Mesenteric fat pad (tissue), 1 donor: ENCODE results near the gene SLC6A7. TPM values are rescaled to one million over a fixed set of nuclear protein-coding genes. Genes with fewer than 3 reads are reported as not detected.
"Not testable (repeated sequence)": the region's sequence is repeated elsewhere in the genome, so short reads cannot be mapped to it uniquely, and the experiment has no call there.

Source experiments
- DNase-seq: peaks from one replicate; pipeline ENCODE4 v3.0.0-alpha.2; 2020; ENCODE audit warnings: low spot score
- total RNA-seq: library from RNA; stranded (reverse); fragmentation: NEBNext Ultra II Directional; extraction: Animal tissue kit (Norgen Biotek cat#: 25700); gene quantifications from one replicate; pipeline ENCODE4 v1.2.1, GENCODE V29; 2021
- donor health status: DM: yes; HTN: yes; CAD: no.

The SLC6A7 gene
- total RNA-seq, 1 donor from 2014 or later: not detected

GRCh38 chr5:150239099-150239793 is 49.4 kb downstream of the SLC6A7 start:
- DNase-seq: no peak

- no peak for DNase-seq
Observed at GRCh38 chr5:150239794-150240122, 49.9 kb downstream of the SLC6A7 start.

GRCh38 chr5:150241298-150242160 is 51.7 kb downstream of the SLC6A7 start:
- DNase-seq: no peak

DNA sequence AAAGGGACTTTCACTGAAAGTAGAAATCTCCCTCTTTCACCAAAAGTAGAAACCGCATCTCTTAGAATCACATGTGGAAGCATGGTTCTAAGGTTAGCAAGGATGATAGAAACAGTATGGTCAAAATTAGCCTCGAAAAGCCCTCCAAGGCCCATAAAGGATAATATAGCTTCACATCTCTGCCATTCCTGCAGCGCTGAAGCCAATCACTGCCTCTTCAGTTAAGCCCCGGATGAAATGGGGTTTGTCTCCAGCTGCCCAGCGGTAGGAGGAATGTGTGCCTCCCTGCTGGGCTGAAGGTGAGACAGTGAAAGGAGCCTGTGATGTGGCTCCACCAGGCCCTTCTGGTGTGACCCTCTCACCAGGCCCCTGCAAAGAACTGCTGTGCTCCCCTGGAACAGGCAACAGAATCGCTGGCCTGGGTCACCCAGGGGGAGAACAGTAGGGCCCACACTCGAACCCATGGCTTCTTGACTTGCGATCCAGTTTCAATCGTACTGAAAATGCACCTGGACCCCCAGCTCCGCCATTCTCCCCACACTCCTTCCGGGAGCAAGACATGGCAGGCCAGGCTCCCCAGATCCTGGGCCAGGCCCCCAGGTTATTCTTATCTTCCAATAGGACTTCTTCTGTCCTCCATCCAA is 52.5 kb downstream of the SLC6A7 start:
- DNase-seq: no peak

- no peak for DNase-seq
Observed at GRCh38 chr5:150243590-150243989, 53.7 kb downstream of the SLC6A7 start.

DNA sequence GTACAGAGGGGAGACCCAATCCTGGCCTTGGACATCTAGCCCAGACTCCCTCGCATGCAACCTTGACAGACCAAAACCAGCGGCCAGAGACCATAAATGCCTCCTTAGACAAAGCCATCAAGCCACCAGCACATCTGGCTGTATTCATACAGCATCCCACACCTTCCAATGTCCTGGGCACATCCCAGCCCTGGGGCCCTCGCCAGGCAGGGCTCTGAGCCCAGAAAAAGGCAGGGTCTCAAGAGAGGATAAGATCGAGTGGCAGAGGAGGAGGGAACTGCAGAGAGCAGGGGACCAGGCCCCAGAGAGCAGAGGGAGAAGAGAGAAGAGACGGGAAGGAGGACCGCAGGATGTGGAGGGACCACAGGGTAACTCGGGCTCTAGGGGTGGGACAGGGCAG is 54.3 kb downstream of the SLC6A7 start:
- DNase-seq: no peak

DNA sequence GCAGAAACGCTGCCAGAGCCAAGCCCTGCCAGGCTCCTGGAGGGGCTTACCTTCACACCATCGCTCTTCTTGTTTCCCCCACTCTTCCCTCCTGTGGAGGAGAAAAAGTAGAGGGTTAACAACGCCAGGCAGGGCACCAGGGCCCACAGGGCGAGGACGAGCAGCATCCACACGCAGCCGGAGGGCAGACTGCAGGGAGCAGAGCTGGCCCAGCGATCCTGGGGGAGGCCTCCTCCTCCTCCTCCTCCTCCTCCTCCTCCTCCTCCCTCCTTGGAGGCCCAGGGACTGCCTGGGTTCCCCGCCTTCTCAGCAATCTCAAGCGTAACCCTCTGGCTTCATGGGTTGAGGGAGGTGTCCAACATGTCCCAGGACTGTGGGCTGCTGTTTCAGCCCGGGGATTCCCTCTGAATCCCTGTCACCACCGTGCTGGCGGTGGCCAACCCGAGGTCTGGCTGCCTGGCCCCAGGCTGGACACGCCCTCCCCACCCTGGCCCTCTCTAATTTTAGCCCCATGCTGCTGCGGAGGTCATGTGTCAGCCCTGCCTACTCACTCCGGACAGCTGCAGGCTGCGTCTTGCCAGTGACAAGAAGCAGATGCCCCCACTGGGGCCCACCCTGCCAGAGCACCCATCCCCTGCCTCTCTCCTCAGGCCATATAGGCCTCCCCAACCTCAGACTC is 55.4 kb downstream of the SLC6A7 start:
- no peak for DNase-seq

DNA sequence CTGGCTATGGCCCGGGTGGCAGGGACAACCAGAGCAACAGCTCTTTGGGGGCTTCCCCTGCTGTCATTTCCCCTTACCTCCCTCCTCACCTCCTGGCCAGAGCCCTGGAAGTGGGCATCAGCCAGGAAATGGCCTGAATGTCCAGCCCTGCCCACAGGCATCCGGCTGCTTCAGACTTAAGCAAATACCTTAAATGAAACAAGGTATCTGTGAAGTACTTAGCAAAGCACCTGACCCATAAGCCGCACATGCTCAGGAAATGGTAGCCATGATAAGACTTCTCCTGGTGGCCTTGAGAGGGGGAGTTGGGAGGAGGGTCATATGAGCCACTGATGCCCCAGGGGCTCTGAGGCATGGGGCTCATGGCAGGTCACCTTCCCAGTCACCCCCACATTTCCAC is 55.9 kb downstream of the SLC6A7 start:
- DNase-seq: no peak

DNA sequence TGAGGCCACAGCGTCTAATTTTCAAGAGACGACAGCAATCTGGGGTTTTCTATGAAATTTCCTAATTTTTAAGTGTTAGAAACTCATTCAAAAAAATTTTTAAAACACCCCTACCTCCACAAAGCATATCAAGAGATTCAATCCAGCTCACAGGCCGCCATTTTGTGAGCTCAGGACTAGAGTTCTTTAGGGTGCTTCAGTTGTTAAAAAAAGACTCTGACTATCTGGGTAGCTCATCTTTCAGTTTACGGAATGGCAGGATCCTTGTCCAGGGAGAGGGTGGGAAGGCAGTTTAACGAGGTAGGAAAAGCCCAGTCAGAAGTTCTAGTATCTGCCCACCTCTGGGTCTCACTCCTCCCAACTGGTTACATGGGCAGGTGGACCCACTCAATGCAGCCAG is 56.6 kb downstream of the SLC6A7 start:
- no peak for DNase-seq

GRCh38 chr5:150246835-150247234 is 57.0 kb downstream of the SLC6A7 start:
- DNase-seq: no peak

DNA sequence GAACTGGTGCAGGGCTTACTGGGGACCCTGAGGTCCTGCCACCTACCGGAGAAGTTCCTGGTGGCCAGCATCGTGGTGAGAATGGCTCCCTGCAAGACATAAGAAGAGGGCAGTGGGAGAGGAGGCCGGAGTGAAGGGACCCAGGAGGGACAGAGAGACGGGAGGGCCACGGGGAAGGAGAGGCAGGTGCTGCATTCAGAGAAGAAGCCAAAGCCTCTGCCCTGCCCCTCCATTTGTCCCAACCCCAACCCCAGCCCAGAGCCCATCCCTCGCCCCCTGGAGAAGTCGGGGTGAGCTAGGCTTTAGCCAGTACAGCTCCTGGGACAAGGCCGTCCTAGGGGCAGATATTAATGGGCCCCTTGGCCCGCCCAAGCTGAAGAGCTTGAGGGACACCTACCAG is 57.9 kb downstream of the SLC6A7 start:
- DNase-seq: no peak

DNA sequence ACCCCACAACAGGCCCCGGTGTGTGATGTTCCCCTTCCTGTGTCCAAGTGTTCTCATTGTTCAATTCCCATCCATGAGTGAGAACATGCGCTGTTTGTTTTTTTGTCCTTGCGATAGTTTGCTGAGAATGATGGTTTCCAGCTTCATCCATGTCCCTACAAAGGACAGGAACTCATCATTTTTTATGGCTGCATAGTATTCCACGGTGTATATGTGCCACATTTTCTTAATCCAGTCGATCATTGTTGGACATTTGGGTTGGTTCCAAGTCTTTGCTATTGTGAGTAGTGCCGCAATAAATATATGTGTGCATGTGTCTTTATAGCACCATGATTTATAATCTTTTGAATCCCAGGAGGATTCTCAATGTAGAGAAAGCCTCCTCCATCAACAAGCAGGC is 58.6 kb downstream of the SLC6A7 start:
- DNase-seq: not testable (repeated sequence)

- DNase-seq: no peak
Observed at GRCh38 chr5:150248946-150249345, 59.1 kb downstream of the SLC6A7 start.

DNA sequence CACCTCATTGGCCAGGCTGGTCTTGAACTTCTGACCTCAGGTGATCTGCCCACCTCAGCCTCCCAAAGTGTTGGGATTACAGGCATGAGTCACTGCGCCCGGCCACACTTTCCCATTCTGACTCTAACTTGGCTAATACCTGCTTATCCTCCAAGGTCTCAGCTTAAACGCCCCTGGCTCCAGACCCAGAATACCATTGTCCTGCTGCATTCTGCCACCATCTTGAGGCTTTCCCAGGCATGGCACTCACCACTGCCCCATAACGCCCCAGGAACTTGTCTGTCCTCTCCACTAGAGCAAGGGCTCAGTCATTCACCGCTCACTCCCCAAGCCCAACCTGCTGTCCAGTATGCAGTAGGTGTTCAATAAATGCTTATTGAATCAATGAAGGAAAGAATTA is 59.9 kb downstream of the SLC6A7 start:
- DNase-seq: no peak

DNA sequence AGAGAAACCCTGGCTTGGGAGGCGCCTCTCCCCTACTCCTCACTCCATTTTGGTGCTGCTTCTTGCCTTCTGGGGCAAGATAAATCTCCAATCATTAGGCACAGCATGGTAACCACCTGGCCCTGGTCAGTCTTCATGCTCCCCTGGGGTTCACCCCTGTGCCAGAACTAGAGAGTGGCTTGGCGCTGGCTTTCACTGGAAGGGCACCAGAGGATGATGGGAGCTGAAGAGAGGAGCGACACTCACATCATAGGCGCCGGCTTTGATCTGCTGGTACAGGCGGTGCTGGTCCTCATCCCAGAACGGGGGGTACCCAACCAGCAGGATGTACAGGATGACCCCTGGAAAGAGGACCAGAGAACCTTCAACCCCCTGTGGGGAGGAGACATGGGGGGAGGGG is 61.6 kb downstream of the SLC6A7 start:
- DNase-seq: no peak

GRCh38 chr5:150252489-150252888 is 62.6 kb downstream of the SLC6A7 start:
- DNase-seq: no peak

GRCh38 chr5:150253416-150254208 is 63.8 kb downstream of the SLC6A7 start:
- no peak for DNase-seq

- no peak for DNase-seq
Observed at GRCh38 chr5:150254363-150254762, 64.5 kb downstream of the SLC6A7 start.

GRCh38 chr5:150254774-150255173 is 64.9 kb downstream of the SLC6A7 start:
- no peak for DNase-seq

GRCh38 chr5:150255659-150256409 is 66.0 kb downstream of the SLC6A7 start:
- no peak for DNase-seq
